ENCODE results near the gene LSP1.

LSP1 gene

GRCh38 chr11:1933416-1934334 lies 80.8 kb downstream of the LSP1 start:
- TF ChIP-seq REST (IDR thresholded peaks at IDR 0.05; ENCODE audit: insufficient replicate concordance, low read depth), result no peak
- TF ChIP-seq SPI1 (IDR thresholded peaks at IDR 0.05; ENCODE audit: borderline replicate concordance, low read depth), result no peak
- TF ChIP-seq GABPA (IDR thresholded peaks at IDR 0.05; ENCODE audit: low read depth), result no peak
- TF ChIP-seq POLR2AphosphoS5 (IDR thresholded peaks at IDR 0.05; ENCODE audit: low read depth), result no peak
- TF ChIP-seq CTCF (IDR thresholded peaks at IDR 0.05; ENCODE audit: insufficient read depth, low read length), result no peak
- H3K27me3 ChIP-seq (ENCODE audit: insufficient read depth, poor library complexity, severe bottlenecking), result peaks cover 13% of the 10 kb centered on the region
- no peak overlapping the region for H3K27ac ChIP-seq (replicated peaks)
- H3K4me3 ChIP-seq (replicated peaks; ENCODE audit: insufficient read depth, low read length), result no peak overlapping the region
- DNase-seq (ENCODE audit: low read depth in 1 of 2, low spot score in 1 of 2), result no peak

- Histone ChIP-seq H3K4me3 (replicated peaks; ENCODE audit: insufficient read depth, low read length) (no peak overlapping the region), H3K27me3 (ENCODE audit: insufficient read depth, poor library complexity, severe bottlenecking) (peaks cover 13% of the 10 kb centered on the region), H3K27ac (replicated peaks) (no peak overlapping the region)
- no peak for DNase-seq (ENCODE audit: low read depth in 1 of 2, low spot score in 1 of 2)
- TF ChIP-seq GABPA (IDR thresholded peaks at IDR 0.05; ENCODE audit: low read depth), result no peak
- TF ChIP-seq POLR2AphosphoS5 (IDR thresholded peaks at IDR 0.05; ENCODE audit: low read depth), result no peak
- TF ChIP-seq REST (IDR thresholded peaks at IDR 0.05; ENCODE audit: insufficient replicate concordance, low read depth), result no peak
- TF ChIP-seq SPI1 (IDR thresholded peaks at IDR 0.05; ENCODE audit: borderline replicate concordance, low read depth), result no peak
- no peak for TF ChIP-seq CTCF (IDR thresholded peaks at IDR 0.05; ENCODE audit: insufficient read depth, low read length)
Measured at GRCh38 chr11:1934335-1935155, 81.7 kb downstream of the LSP1 start.

GRCh38 chr11:1935156-1936071 lies 82.5 kb downstream of the LSP1 start:
- peaks cover 13% of the 10 kb centered on the region for H3K27me3 ChIP-seq (ENCODE audit: insufficient read depth, poor library complexity, severe bottlenecking)
- no peak overlapping the region for H3K27ac ChIP-seq (replicated peaks)
- no peak overlapping the region for H3K4me3 ChIP-seq (replicated peaks; ENCODE audit: insufficient read depth, low read length)
- TF ChIP-seq SPI1 (IDR thresholded peaks at IDR 0.05; ENCODE audit: borderline replicate concordance, low read depth) (no peak), POLR2AphosphoS5 (IDR thresholded peaks at IDR 0.05; ENCODE audit: low read depth) (no peak), CTCF (IDR thresholded peaks at IDR 0.05; ENCODE audit: insufficient read depth, low read length) (no peak), REST (IDR thresholded peaks at IDR 0.05; ENCODE audit: insufficient replicate concordance, low read depth) (no peak), GABPA (IDR thresholded peaks at IDR 0.05; ENCODE audit: low read depth) (no peak)
- no peak for DNase-seq (ENCODE audit: low read depth in 1 of 2, low spot score in 1 of 2)
